Measurements from ENCODE around the gene CDNF.
A peak's percentile ranks its signal among the peaks of the same experiment; 100 is the strongest.

Gene CDNF

DNA sequence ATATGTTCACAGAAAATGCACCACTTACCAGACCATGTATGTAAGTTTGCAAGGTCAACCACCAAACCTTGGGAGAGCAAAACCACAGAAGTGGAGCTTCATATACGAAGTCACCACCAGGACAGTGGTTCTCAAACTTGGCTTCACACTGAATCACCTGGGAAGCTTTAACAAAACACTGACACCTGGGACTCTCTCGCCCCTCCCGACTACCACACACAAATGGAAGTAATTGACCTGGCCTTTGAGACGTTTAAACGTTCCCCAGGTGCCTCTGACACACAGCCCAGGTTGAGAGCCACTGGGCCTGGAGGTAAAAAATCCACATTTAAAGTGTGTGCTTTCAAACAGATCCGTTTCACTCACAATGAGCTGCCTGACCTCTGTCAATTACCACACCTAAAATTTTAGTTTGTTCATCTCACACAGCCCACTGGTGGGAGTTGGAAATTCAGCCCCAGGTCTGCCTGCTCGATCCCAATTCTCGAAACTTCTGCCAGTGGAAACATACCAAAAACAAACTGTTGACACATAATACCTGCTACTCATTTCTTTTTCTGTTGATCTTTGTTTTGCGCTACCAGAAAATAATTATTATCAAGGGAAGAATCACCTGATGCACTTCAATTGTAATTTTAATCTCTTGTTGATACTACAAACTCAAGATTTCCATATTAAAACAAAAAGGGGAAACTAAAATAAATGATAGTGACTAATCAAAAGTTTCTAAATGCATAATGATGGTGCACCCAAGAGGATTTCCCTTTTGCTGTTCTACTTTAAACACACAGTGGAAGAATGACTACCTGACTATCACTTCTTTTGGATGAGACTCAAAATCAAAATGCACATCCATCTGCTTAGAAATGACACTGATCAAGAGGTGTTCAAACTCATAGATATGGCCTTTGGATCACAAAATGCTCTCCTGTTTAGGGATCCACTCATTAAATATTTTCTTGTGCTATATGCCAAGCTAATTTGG lies 26.6 kb downstream of the CDNF start:
- no peak for DNase-seq (ENCODE audit: low read depth)
- TF ChIP-seq, protein P1, sequence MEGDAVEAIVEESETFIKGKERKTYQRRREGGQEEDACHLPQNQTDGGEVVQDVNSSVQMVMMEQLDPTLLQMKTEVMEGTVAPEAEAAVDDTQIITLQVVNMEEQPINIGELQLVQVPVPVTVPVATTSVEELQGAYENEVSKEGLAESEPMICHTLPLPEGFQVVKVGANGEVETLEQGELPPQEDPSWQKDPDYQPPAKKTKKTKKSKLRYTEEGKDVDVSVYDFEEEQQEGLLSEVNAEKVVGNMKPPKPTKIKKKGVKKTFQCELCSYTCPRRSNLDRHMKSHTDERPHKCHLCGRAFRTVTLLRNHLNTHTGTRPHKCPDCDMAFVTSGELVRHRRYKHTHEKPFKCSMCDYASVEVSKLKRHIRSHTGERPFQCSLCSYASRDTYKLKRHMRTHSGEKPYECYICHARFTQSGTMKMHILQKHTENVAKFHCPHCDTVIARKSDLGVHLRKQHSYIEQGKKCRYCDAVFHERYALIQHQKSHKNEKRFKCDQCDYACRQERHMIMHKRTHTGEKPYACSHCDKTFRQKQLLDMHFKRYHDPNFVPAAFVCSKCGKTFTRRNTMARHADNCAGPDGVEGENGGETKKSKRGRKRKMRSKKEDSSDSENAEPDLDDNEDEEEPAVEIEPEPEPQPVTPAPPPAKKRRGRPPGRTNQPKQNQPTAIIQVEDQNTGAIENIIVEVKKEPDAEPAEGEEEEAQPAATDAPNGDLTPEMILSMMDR (IDR thresholded peaks at IDR 0.05; ENCODE audit: low read length, missing control alignments), result no peak
- no peak overlapping the region for H3K4me3 ChIP-seq (replicated peaks; ENCODE audit: low read depth, low read length)

DNA sequence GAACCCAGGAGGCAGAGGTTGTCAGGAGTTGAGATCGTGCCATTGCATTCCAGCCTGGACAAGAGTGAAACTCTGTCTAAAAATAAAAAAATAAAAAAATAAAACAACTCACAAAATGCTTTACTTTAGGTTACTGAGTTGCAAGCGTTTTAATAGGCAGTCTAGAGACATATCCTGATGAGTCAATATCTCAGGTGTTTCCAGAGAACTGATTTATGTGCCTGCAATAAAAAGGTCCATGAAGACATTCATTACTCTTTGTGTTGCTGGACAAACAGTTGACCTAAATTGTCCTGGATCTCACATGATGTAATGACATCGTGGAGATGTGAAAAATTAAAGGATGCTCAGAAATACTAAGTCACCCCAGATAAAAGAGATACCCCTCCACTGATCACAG lies 31.5 kb downstream of the CDNF start:
- no peak overlapping the region for H3K4me3 ChIP-seq (replicated peaks; ENCODE audit: low read depth, low read length)
- no peak for DNase-seq (ENCODE audit: low read depth)
- TF ChIP-seq, protein P1 (IDR thresholded peaks at IDR 0.05; ENCODE audit: low read length, missing control alignments), result no peak

DNA sequence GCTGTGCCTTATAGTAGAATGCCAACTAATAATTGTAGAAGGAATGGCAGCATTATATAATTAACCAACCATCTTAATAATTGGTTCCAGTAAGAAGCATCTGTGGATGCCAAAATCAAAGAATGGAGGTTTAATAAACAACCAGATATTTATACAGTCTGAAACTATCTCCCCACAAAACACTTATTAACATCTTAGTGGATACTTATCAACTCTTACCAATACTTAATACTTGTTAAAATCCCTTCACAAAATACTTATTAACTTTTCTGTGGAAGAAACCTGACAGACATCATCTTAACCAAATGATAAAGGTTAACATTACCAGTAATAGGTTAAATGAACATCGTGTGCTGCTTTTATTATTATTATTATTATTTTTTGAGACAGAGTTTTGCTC lies 34.0 kb downstream of the CDNF start:
- no peak for DNase-seq (ENCODE audit: low read depth)
- TF ChIP-seq, protein P1 (IDR thresholded peaks at IDR 0.05; ENCODE audit: low read length, missing control alignments), result no peak
- no peak overlapping the region for H3K4me3 ChIP-seq (replicated peaks; ENCODE audit: low read depth, low read length)

- H3K4me3 ChIP-seq (replicated peaks; ENCODE audit: low read depth, low read length), result no peak overlapping the region
- TF ChIP-seq, protein P1 (IDR thresholded peaks at IDR 0.05; ENCODE audit: low read length, missing control alignments), result no peak
- DNase-seq (ENCODE audit: low read depth), result no peak
Observed at GRCh38 chr10:14801723-14802122, 36.1 kb downstream of the CDNF start.

DNA sequence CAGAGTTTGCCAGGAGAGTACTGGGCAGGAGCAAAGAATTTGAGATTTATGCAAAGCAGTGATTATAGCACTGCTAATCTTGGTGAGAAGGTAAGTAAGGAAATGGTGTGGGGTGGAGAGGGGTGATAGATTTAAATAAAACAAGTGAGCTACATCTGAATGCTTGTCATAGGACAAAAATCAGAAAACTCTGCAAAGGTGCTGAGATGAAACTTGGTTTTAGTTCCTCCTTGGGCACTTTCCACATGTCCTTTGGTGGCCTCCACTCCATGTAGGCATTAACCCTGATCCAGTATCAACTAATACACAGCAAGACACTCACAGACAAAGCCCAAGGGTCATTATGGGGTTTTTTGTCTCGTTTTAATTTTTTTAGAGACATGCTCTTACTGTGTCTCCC lies 37.4 kb downstream of the CDNF start:
- no peak for DNase-seq (ENCODE audit: low read depth)
- TF ChIP-seq, protein P1 (IDR thresholded peaks at IDR 0.05; ENCODE audit: low read length, missing control alignments), result no peak
- H3K4me3 ChIP-seq (replicated peaks; ENCODE audit: low read depth, low read length), result no peak overlapping the region

- peak; percentile 6 for DNase-seq (ENCODE audit: low read depth)
- TF ChIP-seq, protein P1 (IDR thresholded peaks at IDR 0.05; ENCODE audit: low read length, missing control alignments), result no peak
- no peak overlapping the region for H3K4me3 ChIP-seq (replicated peaks; ENCODE audit: low read depth, low read length)
Observed at GRCh38 chr10:14798636-14799035, 39.2 kb downstream of the CDNF start.
